ENCODE data around the gene ZSWIM6.

GRCh38 chr5:61576556-61576955 lies 244.5 kb downstream of the ZSWIM6 start:
- TF ChIP-seq TAF1 (IDR thresholded peaks at IDR 0.05; ENCODE audit: borderline replicate concordance, low read depth, low read length) (no peak), ELF1 (IDR thresholded peaks at IDR 0.05) (no peak), CTCF (IDR thresholded peaks at IDR 0.05) (no peak), POLR2AphosphoS5 (IDR thresholded peaks at IDR 0.05; ENCODE audit: low read depth, low read length) (no peak), YY1 (IDR thresholded peaks at IDR 0.05; ENCODE audit: low read depth) (no peak), MAX (IDR thresholded peaks at IDR 0.05; ENCODE audit: low read depth) (no peak), ZBTB33 (IDR thresholded peaks at IDR 0.05; ENCODE audit: borderline replicate concordance, low read depth) (no peak), EP300 (IDR thresholded peaks at IDR 0.05; ENCODE audit: borderline replicate concordance in 1 of 2, low read depth in 1 of 2, low read length in 1 of 2) (no peak)

Measured in SK-N-SH (cell line).